ENCODE measurements around the gene CD83.

CD83 gene

DNA sequence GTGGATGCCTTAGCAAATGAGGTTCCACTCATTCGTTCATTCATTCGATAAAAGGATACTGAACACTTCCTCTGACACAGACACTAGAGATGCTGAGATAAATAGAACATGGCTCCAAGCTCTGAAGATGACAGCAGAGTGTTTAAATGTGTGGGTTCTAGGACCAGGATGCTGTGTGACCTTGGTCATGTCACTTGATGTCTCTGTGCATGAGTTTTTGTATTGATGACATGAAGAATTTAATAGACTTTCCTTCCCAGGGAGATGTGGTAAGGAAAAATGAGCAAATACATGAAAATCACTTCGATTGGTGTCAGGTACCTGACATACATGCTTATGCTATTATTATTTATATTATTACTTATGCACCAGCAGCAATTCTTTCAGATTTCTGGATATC lies 34.3 kb upstream of the CD83 start:
- DNase-seq (ENCODE audit: low read depth): no peak
- TF ChIP-seq, protein P1, sequence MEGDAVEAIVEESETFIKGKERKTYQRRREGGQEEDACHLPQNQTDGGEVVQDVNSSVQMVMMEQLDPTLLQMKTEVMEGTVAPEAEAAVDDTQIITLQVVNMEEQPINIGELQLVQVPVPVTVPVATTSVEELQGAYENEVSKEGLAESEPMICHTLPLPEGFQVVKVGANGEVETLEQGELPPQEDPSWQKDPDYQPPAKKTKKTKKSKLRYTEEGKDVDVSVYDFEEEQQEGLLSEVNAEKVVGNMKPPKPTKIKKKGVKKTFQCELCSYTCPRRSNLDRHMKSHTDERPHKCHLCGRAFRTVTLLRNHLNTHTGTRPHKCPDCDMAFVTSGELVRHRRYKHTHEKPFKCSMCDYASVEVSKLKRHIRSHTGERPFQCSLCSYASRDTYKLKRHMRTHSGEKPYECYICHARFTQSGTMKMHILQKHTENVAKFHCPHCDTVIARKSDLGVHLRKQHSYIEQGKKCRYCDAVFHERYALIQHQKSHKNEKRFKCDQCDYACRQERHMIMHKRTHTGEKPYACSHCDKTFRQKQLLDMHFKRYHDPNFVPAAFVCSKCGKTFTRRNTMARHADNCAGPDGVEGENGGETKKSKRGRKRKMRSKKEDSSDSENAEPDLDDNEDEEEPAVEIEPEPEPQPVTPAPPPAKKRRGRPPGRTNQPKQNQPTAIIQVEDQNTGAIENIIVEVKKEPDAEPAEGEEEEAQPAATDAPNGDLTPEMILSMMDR (IDR thresholded peaks at IDR 0.05; ENCODE audit: low read depth, low read length, missing control alignments): no peak
- H3K4me3 ChIP-seq (ENCODE audit: low read depth, low read length): no peak overlapping the region

DNA sequence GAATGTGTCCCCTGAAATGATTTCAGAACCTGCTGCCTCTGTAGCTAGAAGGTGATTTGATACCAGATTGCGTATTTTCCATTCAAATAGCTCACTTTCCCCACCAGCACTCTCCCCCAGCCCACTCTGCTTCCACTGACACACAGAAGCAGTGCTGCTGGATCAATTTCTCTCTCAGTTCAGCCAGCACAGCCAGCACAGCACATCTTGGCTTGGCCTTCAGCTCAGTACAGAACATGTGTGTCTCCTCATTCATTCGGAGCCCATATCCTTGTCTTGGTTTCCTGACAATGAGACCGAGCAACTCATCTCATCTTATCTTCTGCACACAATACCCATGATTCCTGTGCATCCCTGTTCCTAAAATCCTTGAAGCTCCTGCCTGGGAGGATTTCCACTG lies 33.8 kb upstream of the CD83 start:
- no peak for DNase-seq (ENCODE audit: low read depth)
- TF ChIP-seq, protein P1 (IDR thresholded peaks at IDR 0.05; ENCODE audit: low read depth, low read length, missing control alignments): no peak
- H3K4me3 ChIP-seq (ENCODE audit: low read depth, low read length): no peak overlapping the region

DNA sequence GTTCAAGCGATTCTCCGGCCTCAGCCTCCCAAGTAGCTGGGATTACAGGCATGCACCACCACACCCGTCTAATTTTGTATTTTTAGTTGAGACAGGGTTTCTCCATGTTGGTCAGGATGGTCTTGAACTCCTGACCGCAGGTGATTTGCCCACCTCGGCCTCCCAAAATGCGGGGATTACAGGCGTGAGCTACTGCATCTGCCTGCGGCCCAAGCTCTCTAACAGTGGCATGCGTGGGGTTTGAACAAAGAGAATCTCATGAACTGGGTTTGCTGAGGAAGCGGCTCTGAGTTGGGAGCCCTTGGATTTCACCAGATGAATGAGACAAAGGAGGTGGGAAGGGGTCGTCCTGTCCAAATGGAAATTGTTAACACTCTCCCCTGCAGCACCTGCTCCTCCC lies 33.2 kb upstream of the CD83 start:
- no peak for DNase-seq (ENCODE audit: low read depth)
- no peak overlapping the region for H3K4me3 ChIP-seq (ENCODE audit: low read depth, low read length)
- TF ChIP-seq, protein P1 (IDR thresholded peaks at IDR 0.05; ENCODE audit: low read depth, low read length, missing control alignments): no peak

DNA sequence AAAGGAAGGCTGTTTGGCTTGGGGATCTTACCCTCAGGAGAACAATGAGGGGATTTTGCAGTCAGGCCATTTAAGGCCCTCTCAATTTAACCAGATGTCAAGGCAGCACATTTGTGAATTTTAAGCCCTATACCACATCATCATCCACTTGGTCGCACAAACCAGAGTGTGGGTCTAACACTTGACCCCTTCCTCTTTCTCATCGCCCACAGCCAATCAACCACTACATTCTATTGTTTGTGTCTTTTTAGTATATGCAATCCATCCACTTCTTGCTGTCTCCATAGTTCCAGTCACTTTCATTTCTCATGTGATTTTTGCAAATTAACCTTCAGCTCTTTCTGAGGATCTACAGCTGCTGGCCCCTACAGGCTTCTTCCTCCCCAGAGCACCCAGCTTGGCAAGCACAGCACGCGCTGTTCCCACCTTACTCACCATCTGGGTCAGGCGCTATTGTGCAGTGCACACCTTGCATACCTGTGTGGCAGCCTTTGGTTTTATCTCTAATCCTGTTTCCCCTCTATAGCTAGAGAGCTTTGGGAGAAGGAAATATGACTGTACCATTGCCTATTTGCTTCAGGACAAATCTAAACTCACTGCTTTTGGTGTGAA lies 32.3 kb upstream of the CD83 start:
- DNase-seq (ENCODE audit: low read depth): no peak
- H3K4me3 ChIP-seq (ENCODE audit: low read depth, low read length): no peak overlapping the region
- TF ChIP-seq, protein P1 (IDR thresholded peaks at IDR 0.05; ENCODE audit: low read depth, low read length, missing control alignments): no peak

DNA sequence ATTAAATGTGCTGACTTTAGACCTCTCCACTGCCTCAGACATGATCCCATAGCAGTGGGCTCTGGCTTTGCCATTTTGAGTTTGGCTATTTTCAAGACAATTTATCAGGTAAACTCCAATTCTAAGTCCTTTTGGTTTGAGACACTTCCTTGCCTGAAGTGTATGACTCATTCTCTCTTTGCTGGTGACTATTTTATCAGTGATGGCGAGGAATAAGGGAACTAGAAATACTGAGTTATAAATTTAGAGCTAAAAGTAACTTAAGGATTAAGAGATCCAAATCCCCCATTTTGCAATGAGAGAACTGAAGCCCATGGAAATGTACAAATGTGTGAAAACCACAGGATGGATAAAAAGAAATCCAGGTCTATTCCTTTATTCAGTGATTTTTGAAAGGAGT lies 30.9 kb upstream of the CD83 start:
- no peak overlapping the region for H3K4me3 ChIP-seq (ENCODE audit: low read depth, low read length)
- DNase-seq (ENCODE audit: low read depth): no peak
- TF ChIP-seq, protein P1 (IDR thresholded peaks at IDR 0.05; ENCODE audit: low read depth, low read length, missing control alignments): no peak

DNA sequence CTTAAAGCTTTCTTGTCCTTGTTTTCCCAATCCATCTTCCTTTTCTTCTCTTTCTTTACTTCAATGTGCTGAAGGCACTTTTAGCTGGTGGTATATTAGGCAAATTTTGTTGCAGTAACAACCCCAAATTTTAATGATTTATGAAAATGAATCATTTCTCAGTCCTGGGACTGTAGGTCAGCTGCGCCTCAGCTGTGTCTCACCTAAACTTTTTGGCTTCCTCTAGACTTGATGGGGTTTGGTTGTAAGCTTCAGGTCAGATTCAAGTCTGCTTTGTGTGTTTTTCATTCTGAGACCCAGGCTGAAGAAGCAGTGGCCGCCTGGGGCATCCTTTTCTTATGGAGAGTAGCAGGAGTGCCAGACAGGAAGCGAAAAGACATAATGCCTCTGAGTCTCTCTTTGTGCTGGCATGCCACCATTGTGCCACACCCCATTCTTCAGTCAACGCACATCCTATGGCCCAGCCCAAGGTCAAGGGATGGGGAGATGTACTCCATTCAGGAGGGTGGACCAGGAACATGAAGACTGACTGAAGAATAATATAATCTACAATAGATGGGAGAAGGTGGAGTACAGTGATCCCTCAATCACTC lies 28.9 kb upstream of the CD83 start:
- H3K4me3 ChIP-seq (ENCODE audit: low read depth, low read length): no peak overlapping the region
- TF ChIP-seq, protein P1 (IDR thresholded peaks at IDR 0.05; ENCODE audit: low read depth, low read length, missing control alignments): no peak
- no peak for DNase-seq (ENCODE audit: low read depth)

DNA sequence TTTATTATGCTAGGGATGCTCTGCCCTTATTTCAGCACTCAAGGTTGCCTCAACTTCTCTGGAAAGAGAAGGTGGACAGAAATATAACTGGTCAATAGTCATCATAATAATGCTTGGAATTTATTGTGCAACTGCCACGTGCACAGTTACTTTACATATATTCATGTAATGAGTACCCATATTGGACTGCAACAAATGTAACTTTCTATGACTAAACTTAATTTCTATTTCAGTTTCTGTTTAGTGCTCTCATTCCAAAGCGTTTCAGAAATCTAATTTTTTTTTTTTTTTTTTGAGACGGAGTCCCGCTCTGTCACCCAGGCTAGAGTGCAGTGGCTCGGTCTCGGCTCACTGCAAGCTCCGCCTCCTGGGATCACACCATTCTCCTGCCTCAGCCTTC lies 28.3 kb upstream of the CD83 start:
- TF ChIP-seq, protein P1 (IDR thresholded peaks at IDR 0.05; ENCODE audit: low read depth, low read length, missing control alignments): no peak
- H3K4me3 ChIP-seq (ENCODE audit: low read depth, low read length): no peak overlapping the region
- no peak for DNase-seq (ENCODE audit: low read depth)
